ENCODE measurements around the gene RFX5. TPM values are rescaled to one million over a fixed set of nuclear protein-coding genes. Genes with fewer than 3 reads are reported as not detected.

RFX5 gene
- total and polyA plus RNA-seq, 2 of the 13 experiments (the other 11 are each of a cell fraction or from before 2014, with no cell fraction given), result 17.9 to 36.2 TPM

DNA sequence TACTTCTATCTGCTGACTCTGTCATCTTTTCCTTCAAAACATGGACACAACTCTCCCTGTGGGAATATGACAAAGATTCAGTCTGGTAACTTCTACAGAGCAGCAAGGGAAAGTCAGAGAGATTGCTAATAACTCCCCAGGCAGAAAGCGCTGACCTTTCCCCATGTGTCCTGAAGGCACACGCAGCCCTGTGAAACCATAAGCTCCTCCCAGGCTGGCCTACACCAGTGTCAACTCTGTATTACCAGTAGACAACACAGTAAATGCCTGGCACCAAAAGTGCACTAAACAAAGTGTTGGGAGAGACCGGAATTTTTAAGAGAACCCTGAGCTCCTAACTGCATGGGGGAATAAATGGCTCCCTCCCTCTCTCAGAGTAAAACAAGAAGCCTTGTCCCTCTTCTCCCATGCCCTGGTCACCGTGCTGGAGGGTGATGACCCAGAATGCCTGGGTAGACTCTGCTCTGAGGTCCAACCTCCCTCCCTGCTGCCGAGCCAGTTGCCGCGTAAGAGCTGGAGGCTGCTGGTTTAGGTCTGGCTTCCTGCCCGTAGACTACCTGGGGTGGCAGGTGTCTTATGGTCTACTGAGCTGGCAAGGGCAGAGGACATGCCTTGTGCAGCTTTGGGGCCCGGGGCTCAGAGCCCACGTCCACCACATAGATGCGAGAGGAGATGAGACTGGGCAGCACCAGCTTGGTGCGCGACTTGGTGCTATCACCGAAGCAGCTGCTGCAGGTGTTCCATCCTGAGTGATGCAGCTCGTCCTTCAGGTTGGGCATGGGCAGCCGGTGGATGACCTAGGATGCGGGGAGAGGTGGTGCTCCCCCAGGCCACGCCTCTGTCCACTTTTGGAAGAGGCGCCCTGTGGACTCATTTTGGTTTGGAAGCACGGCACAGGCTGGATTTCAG is 21.6 kb upstream of the RFX5 start (continued):
- TF ChIP-seq, protein P1, sequence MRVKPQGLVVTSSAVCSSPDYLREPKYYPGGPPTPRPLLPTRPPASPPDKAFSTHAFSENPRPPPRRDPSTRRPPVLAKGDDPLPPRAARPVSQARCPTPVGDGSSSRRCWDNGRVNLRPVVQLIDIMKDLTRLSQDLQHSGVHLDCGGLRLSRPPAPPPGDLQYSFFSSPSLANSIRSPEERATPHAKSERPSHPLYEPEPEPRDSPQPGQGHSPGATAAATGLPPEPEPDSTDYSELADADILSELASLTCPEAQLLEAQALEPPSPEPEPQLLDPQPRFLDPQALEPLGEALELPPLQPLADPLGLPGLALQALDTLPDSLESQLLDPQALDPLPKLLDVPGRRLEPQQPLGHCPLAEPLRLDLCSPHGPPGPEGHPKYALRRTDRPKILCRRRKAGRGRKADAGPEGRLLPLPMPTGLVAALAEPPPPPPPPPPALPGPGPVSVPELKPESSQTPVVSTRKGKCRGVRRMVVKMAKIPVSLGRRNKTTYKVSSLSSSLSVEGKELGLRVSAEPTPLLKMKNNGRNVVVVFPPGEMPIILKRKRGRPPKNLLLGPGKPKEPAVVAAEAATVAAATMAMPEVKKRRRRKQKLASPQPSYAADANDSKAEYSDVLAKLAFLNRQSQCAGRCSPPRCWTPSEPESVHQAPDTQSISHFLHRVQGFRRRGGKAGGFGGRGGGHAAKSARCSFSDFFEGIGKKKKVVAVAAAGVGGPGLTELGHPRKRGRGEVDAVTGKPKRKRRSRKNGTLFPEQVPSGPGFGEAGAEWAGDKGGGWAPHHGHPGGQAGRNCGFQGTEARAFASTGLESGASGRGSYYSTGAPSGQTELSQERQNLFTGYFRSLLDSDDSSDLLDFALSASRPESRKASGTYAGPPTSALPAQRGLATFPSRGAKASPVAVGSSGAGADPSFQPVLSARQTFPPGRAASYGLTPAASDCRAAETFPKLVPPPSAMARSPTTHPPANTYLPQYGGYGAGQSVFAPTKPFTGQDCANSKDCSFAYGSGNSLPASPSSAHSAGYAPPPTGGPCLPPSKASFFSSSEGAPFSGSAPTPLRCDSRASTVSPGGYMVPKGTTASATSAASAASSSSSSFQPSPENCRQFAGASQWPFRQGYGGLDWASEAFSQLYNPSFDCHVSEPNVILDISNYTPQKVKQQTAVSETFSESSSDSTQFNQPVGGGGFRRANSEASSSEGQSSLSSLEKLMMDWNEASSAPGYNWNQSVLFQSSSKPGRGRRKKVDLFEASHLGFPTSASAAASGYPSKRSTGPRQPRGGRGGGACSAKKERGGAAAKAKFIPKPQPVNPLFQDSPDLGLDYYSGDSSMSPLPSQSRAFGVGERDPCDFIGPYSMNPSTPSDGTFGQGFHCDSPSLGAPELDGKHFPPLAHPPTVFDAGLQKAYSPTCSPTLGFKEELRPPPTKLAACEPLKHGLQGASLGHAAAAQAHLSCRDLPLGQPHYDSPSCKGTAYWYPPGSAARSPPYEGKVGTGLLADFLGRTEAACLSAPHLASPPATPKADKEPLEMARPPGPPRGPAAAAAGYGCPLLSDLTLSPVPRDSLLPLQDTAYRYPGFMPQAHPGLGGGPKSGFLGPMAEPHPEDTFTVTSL (CRISPR knock-in tag; IDR thresholded peaks at IDR 0.05; ENCODE audit: borderline replicate concordance), result no peak
- TF ChIP-seq, protein P2, sequence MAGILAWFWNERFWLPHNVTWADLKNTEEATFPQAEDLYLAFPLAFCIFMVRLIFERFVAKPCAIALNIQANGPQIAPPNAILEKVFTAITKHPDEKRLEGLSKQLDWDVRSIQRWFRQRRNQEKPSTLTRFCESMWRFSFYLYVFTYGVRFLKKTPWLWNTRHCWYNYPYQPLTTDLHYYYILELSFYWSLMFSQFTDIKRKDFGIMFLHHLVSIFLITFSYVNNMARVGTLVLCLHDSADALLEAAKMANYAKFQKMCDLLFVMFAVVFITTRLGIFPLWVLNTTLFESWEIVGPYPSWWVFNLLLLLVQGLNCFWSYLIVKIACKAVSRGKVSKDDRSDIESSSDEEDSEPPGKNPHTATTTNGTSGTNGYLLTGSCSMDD (CRISPR knock-in tag; IDR thresholded peaks at IDR 0.05), result no peak
- no peak for TF ChIP-seq NR3C1 (CRISPR knock-in tag; IDR thresholded peaks at IDR 0.05)
- no peak for TF ChIP-seq GLI4 (CRISPR knock-in tag; IDR thresholded peaks at IDR 0.05; ENCODE audit: borderline replicate concordance)
- TF ChIP-seq ZNF234 (CRISPR knock-in tag; conservative IDR thresholded peaks at IDR 0.05), result no peak
- no peak for TF ChIP-seq ZNF34 (CRISPR knock-in tag; IDR thresholded peaks at IDR 0.05; ENCODE audit: borderline replicate concordance)
- TF ChIP-seq FLYWCH1 (CRISPR knock-in tag; IDR thresholded peaks at IDR 0.05), result no peak
- no peak for TF ChIP-seq NPAS2 (CRISPR knock-in tag; IDR thresholded peaks at IDR 0.05; ENCODE audit: borderline replicate concordance)
- TF ChIP-seq SMAD3 (CRISPR knock-in tag; IDR thresholded peaks at IDR 0.05), result no peak

Data from HepG2 (cell line).